HG02610 (cell line): ENCODE data around the gene UBE3C.

Source experiments
- ATAC-seq: cut with Tn5 transposase; IDR thresholded peaks from one replicate; pipeline ENCODE4 v1.9.1; 2021; ENCODE audit warnings: mild to moderate bottlenecking, moderate library complexity; ENCODE audit not compliant: unreplicated experiment

The UBE3C gene

GRCh38 chr7:157168571-157168970, 29.8 kb downstream of the UBE3C start:
- no peak for ATAC-seq

- no peak for ATAC-seq
These were observed 38.0 kb downstream of the UBE3C start for GRCh38 chr7:157176771-157177170.

GRCh38 chr7:157177333-157177982, 38.7 kb downstream of the UBE3C start:
- ATAC-seq = no peak

GRCh38 chr7:157177983-157178381, 39.3 kb downstream of the UBE3C start:
- ATAC-seq = no peak

GRCh38 chr7:157183832-157184231, 45.1 kb downstream of the UBE3C start:
- no peak for ATAC-seq

GRCh38 chr7:157188091-157188665, 49.5 kb downstream of the UBE3C start:
- no peak for ATAC-seq

- no peak for ATAC-seq
These were observed 50.7 kb downstream of the UBE3C start for GRCh38 chr7:157189405-157189804.

- ATAC-seq = no peak
These were observed 54.1 kb downstream of the UBE3C start for GRCh38 chr7:157192861-157193260.

- no peak for ATAC-seq
These were observed 54.5 kb downstream of the UBE3C start for GRCh38 chr7:157193274-157193673.

- no peak for ATAC-seq
These were observed 56.2 kb downstream of the UBE3C start for GRCh38 chr7:157194948-157195347.

GRCh38 chr7:157195868-157196267, 57.1 kb downstream of the UBE3C start:
- no peak for ATAC-seq

- ATAC-seq = no peak
These were observed 65.4 kb downstream of the UBE3C start for GRCh38 chr7:157204134-157204533.

GRCh38 chr7:157205438-157205837, 66.7 kb downstream of the UBE3C start:
- ATAC-seq = no peak

GRCh38 chr7:157208571-157209413, 70.1 kb downstream of the UBE3C start:
- no peak for ATAC-seq

- no peak for ATAC-seq
These were observed 72.0 kb downstream of the UBE3C start for GRCh38 chr7:157210682-157211081.

GRCh38 chr7:157211690-157212089, 73.0 kb downstream of the UBE3C start:
- no peak for ATAC-seq

- ATAC-seq = peak; percentile 55
These were observed 80.4 kb downstream of the UBE3C start for GRCh38 chr7:157219154-157219553.

- no peak for ATAC-seq
These were observed 82.3 kb downstream of the UBE3C start for GRCh38 chr7:157220916-157221569.

- no peak for ATAC-seq
These were observed 84.0 kb downstream of the UBE3C start for GRCh38 chr7:157222687-157223086.

- ATAC-seq = no peak
These were observed 85.9 kb downstream of the UBE3C start for GRCh38 chr7:157224627-157225026.

GRCh38 chr7:157228864-157229422, 90.2 kb downstream of the UBE3C start:
- no peak for ATAC-seq
